ENCODE data around the gene TRIM7. TPM values are rescaled to one million over a fixed set of nuclear protein-coding genes. Genes with fewer than 3 reads are reported as not detected.
A peak's percentile ranks its signal among the peaks of the same experiment; 100 is the strongest.

The TRIM7 gene
- total RNA-seq, 2 donors from 2014 or later = 2.7 to 5.9 TPM

DNA sequence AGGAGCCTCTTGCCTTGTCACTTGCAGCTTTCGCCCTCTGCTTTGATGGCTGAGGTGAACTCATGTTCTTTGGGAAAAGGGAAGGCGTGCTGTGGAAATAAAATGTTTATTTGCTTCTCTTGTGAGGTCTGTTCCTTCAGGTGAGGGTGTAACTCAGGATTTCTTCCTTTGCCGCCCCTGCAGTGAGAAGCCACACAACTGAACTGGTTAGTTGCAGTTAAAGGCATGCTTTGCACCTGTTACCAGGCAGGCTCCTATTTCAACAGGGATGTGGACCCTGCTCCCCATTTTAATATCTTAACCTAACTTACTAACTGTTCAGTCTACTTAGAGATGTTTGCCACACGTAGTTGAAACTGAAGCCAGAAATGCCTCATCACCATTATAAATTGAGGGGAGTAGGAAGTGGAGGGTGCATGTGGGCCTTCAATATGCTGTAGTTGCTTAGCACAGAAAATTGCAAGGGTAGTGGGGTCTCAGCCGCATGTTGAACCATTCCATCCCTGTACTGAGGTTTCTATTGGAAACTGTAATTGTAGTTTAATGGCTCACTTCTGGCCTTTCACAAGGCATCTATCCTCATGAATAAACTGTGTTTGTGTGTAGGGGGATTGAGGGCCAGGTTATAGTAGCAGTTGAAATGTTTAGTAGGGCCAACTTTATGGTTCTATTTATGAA, 30.8 kb upstream of the TRIM7 start:
- Mint-ChIP-seq H3K36me3 (ENCODE audit: low read depth) (peaks cover 95% of the 10 kb centered on the region), H3K4me3 (no peak overlapping the region), H3K9me3 (no peaks in the 10 kb centered on the region), H3K27me3 (no peaks in the 10 kb centered on the region), H3K27ac (peak overlapping the region; percentile 20), H3K4me1 (peaks cover 14% of the 10 kb centered on the region)
- ATAC-seq (replicated peaks) = no peak

DNA sequence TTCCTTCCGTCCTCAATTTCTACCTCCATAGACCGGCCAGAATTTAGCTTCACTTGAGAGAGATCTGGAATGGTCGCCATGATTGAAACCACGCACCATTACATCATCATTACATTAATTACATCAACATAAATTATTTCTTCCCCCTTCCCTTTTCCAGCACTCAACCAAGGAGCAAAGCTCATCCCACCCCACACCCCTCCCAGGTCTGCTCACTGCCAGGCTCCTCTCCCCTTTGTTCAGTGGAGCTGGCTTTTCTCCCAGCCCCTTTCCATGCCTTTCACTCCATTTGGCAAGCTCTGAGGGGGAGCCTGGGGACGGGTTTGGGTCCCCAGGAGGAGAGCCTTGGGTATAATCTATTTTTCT, 30.3 kb upstream of the TRIM7 start:
- H3K36me3 Mint-ChIP-seq (ENCODE audit: low read depth) = peaks cover 95% of the 10 kb centered on the region
- ATAC-seq (replicated peaks) = no peak
- H3K4me3 Mint-ChIP-seq = no peak overlapping the region
- peak overlapping the region; percentile 63 for H3K27ac Mint-ChIP-seq
- peaks cover 14% of the 10 kb centered on the region for H3K4me1 Mint-ChIP-seq
- no peaks in the 10 kb centered on the region for H3K27me3 Mint-ChIP-seq
- no peaks in the 10 kb centered on the region for H3K9me3 Mint-ChIP-seq

DNA sequence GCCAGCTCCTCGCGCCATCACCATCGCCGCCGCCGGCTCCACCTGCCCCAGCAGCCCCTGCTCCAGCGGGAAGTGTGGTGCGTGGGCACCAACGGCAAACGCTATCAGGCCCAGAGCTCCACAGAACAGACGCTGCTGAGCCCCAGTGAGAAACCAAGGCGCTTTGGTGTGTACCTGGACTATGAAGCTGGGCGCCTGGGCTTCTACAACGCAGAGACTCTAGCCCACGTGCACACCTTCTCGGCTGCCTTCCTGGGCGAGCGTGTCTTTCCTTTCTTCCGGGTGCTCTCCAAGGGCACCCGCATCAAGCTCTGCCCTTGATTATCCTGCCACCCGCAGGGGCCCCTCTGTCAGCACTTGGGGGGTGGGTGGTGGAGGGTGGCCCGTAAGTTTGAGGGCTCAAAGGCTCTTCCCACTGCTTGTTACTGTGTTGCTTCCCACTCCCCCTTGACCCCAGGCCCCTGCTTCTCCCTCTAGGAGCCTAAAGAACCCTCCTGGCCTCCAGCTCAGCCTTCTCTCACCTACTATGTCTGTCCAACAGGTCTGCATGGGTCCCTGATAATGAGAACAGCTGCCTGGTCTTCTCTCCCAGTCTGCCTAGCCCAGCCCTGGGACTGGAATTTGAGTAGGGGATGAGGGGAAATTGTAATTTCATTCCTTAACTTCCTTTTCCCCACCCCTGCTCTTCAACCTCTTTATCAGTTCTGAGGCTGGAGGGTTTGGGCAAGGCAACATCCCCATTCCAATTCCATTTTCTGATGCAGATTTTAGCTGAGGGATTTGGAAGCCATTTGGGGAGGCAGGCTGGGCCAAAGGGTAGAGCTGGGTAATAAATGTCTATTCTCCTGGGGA, 29.7 kb upstream of the TRIM7 start:
- Mint-ChIP-seq H3K36me3 (ENCODE audit: low read depth) (peaks cover 95% of the 10 kb centered on the region), H3K9me3 (no peaks in the 10 kb centered on the region), H3K27ac (peak overlapping the region; percentile 63), H3K4me3 (no peak overlapping the region), H3K4me1 (peaks cover 17% of the 10 kb centered on the region), H3K27me3 (no peaks in the 10 kb centered on the region)
- no peak for ATAC-seq (replicated peaks)

DNA sequence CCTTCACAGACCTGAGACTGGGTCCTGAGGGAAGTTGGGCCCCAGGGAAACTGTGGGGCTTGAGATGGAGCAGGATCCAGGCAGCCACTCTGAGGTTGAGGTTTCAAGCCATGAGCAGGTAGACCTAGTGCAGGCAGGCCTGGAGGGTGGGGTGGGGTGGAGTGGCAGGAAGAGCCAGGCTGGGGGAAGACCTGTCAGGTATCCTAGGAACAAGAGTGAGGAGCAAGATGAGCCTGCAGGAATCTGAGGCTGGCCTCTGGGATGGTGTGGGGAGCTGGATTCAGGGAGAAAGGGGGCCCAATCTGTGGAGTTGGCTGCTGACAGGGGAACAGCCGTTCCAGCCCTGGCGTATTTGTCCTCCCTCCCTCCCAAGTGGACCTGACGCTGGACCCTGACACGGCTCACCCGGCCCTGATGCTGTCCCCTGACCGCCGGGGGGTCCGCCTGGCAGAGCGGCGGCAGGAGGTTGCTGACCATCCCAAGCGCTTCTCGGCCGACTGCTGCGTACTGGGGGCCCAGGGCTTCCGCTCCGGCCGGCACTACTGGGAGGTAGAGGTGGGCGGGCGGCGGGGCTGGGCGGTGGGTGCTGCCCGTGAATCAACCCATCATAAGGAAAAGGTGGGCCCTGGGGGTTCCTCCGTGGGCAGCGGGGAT, 28.9 kb upstream of the TRIM7 start:
- H3K27me3 Mint-ChIP-seq = no peaks in the 10 kb centered on the region
- H3K27ac Mint-ChIP-seq = peak overlapping the region; percentile 28
- H3K9me3 Mint-ChIP-seq = no peaks in the 10 kb centered on the region
- no peak for ATAC-seq (replicated peaks)
- H3K36me3 Mint-ChIP-seq (ENCODE audit: low read depth) = peaks cover 95% of the 10 kb centered on the region
- H3K4me3 Mint-ChIP-seq = no peak overlapping the region
- H3K4me1 Mint-ChIP-seq = peaks cover 19% of the 10 kb centered on the region

DNA sequence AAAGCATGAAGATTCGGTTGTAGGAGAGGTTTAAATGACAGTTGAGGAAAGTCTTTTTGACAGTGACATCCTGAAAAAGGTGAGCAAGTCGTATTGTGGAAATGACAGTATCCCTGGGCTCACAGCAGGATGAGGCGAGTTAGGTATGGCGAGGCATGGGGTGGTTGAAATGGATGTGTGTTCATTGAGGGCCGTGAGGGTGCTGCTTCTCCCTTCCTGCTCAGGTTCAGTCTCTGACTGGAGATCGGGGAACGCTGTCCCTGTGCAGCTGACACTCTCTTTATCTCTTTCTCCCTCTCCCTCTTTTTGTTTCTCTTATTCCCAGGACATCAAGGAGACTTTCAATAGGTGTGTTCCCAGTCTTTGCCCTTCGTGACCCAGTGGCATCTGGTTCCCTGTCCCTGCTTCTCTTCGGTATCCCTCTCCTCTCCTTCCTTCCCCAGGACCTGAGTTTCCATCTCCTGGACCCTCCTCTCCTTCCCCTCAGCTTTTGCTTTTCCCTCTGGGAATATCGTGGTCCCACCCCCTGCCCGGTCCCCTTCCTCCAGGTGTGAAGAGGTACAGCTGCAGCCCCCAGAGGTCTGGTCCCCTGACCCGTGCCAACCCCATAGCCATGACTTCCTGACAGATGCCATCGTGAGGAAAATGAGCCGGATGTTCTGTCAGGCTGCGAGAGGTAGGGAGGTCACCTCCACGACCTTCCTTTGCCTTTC, 28.2 kb upstream of the TRIM7 start:
- Mint-ChIP-seq H3K36me3 (ENCODE audit: low read depth) (peaks cover 88% of the 10 kb centered on the region), H3K4me1 (peaks cover 15% of the 10 kb centered on the region), H3K9me3 (no peaks in the 10 kb centered on the region), H3K27me3 (no peaks in the 10 kb centered on the region), H3K4me3 (no peak overlapping the region), H3K27ac (peak overlapping the region; percentile 28)
- ATAC-seq (replicated peaks) = no peak

DNA sequence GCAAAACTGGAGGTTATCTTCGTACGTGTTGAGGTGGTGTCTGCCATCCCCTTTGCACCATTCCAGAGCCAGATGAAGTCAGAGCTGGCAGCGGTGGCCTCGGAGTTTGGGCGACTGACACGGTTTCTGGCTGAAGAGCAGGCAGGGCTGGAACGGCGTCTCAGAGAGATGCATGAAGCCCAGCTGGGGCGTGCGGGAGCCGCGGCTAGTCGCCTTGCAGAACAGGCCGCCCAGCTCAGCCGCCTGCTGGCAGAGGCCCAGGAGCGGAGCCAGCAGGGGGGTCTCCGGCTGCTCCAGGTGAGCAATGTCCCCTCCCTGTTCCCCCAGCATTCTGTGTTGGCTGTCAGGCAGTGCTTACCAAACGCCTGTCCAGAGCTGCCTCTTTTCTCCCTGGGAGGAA, 27.6 kb upstream of the TRIM7 start:
- Mint-ChIP-seq H3K27me3 (no peaks in the 10 kb centered on the region), H3K27ac (peak overlapping the region; percentile 28), H3K36me3 (ENCODE audit: low read depth) (peaks cover 82% of the 10 kb centered on the region), H3K9me3 (no peaks in the 10 kb centered on the region), H3K4me1 (peaks cover 11% of the 10 kb centered on the region), H3K4me3 (no peak overlapping the region)
- no peak for ATAC-seq (replicated peaks)

DNA sequence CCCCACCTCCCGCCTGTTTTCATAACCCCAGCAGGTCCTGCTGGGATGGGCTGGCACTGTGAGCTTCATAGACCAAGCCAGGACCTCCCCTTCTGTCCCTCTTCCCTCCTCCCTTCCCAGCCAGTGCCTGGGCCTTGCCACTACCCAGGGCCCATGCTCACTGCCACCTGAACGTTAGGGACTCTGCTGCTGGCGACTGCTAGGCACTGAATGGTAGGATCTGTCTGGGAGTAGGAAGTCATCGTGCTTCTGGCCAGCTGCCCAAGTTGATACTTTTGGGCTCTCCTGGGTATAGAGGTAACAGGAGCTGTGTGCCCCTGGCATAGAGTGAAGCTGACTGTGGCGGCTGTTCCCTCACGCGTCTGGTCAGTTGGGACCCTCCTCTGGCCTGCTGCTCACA, 26.4 kb upstream of the TRIM7 start:
- Mint-ChIP-seq H3K27me3 (no peaks in the 10 kb centered on the region), H3K4me3 (no peak overlapping the region), H3K4me1 (peaks cover 11% of the 10 kb centered on the region), H3K36me3 (ENCODE audit: low read depth) (peaks cover 80% of the 10 kb centered on the region), H3K27ac (peak overlapping the region; percentile 3), H3K9me3 (no peaks in the 10 kb centered on the region)
- ATAC-seq (replicated peaks) = no peak

DNA sequence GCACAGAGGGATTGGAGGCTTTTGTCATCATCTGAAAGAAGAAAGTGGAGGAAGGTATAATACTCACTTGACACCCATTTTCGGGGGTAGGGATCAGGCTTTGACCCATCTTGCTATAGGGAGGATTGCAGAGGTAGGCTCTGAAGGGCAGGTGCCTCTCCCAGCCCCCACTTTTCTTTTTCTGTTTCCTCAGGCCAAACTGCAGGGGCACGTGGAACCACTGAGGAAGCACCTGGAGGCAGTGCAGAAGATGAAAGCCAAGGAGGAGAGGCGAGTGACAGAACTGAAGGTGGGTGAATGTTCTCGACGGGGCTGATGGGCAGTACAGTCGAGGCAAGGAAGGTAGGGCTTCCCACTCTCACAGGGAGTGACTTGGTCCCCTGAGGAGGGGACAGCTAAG, 25.6 kb upstream of the TRIM7 start:
- Mint-ChIP-seq H3K4me1 (peaks cover 14% of the 10 kb centered on the region), H3K9me3 (no peaks in the 10 kb centered on the region), H3K36me3 (ENCODE audit: low read depth) (peaks cover 71% of the 10 kb centered on the region), H3K27me3 (no peaks in the 10 kb centered on the region), H3K4me3 (no peak overlapping the region), H3K27ac (no peak overlapping the region)
- no peak for ATAC-seq (replicated peaks)

DNA sequence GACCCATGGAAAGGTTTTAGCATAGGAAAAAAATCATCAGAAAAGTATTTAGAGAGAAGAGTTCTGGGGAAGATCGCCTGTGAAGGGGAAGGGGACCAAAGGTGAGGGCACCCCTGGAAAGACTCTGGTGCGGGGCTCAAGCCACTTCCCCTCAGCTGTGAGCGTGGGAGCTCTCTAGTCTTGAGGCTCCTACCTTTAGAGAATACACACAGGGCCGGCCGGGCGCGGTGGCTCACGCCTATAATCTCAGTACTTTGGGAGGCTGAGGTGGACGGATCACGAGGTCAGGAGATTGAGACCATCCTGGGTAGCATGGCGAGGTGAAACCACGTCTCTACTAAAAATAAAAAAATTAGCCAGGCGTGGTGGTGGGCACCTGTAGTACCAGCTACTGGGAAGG, 25.0 kb upstream of the TRIM7 start:
- Mint-ChIP-seq H3K4me1 (peaks cover 16% of the 10 kb centered on the region), H3K4me3 (no peak overlapping the region), H3K36me3 (ENCODE audit: low read depth) (peaks cover 65% of the 10 kb centered on the region), H3K9me3 (no peaks in the 10 kb centered on the region), H3K27me3 (no peaks in the 10 kb centered on the region), H3K27ac (peak overlapping the region; percentile 53)
- no peak for ATAC-seq (replicated peaks)

DNA sequence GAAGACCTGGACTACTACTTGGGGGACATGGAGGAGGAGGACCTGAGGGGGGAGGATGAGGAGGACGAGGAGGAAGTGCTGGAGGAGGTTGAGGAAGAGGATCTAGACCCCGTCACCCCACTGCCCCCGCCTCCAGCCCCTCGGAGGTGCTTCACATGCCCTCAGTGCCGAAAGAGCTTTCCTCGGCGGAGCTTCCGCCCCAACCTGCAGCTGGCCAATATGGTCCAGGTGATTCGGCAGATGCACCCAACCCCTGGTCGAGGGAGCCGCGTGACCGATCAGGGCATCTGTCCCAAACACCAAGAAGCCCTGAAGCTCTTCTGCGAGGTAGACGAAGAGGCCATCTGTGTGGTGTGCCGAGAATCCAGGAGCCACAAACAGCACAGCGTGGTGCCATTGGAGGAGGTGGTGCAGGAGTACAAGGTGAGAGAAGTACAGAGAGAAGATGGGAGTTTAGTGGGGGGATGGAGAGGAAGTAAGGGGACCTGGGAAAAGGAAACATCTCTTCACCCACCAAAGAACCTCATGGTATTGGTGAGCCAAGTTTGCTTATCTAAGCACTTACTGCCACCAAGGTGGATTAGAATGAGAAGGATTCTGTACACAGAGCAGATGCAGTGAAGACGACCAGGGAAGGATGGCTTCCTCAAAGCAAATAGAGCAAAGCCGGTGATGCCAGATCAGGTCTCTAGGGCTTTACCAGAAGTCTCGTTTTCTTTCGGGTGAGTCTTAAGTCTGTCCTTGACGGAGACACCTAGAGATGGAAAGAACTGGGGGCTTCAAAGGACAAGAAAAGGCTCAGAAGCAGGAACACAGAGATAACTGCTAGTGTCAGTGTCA, 19.6 kb upstream of the TRIM7 start:
- ATAC-seq (replicated peaks) = no peak
- Mint-ChIP-seq H3K27me3 (no peaks in the 10 kb centered on the region), H3K4me3 (peak overlapping the region; percentile 87), H3K9me3 (no peaks in the 10 kb centered on the region), H3K4me1 (peaks cover 41% of the 10 kb centered on the region), H3K36me3 (ENCODE audit: low read depth) (peaks cover 56% of the 10 kb centered on the region), H3K27ac (peak overlapping the region; percentile 100)

DNA sequence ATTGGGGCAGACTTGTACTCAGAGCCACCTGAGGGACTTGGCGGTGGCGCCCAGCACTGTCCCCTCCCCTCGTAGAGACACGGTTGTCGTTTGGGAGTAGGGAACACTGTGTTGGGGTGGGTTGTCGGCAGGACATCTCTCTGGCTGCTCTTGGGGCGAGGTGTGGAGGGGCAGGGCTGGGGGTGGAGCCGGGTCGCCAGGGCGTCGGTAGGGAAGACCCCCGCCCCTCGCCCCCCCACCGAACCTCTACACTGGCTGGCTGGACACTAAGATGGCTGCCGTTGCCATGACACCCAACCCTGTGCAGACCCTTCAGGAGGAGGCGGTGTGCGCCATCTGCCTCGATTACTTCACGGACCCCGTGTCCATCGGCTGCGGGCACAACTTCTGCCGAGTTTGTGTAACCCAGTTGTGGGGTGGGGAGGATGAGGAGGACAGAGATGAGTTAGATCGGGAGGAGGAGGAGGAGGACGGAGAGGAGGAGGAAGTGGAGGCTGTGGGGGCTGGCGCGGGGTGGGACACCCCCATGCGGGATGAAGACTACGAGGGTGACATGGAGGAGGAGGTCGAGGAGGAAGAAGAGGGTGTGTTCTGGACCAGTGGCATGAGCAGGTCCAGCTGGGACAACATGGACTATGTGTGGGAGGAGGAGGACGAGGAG, 18.9 kb upstream of the TRIM7 start:
- Mint-ChIP-seq H3K36me3 (ENCODE audit: low read depth) (peaks cover 49% of the 10 kb centered on the region), H3K4me3 (peak overlapping the region; percentile 87), H3K4me1 (peaks cover 38% of the 10 kb centered on the region), H3K27me3 (no peaks in the 10 kb centered on the region), H3K27ac (peak overlapping the region; percentile 100), H3K9me3 (no peaks in the 10 kb centered on the region)
- ATAC-seq (replicated peaks) = peak; percentile 1

DNA sequence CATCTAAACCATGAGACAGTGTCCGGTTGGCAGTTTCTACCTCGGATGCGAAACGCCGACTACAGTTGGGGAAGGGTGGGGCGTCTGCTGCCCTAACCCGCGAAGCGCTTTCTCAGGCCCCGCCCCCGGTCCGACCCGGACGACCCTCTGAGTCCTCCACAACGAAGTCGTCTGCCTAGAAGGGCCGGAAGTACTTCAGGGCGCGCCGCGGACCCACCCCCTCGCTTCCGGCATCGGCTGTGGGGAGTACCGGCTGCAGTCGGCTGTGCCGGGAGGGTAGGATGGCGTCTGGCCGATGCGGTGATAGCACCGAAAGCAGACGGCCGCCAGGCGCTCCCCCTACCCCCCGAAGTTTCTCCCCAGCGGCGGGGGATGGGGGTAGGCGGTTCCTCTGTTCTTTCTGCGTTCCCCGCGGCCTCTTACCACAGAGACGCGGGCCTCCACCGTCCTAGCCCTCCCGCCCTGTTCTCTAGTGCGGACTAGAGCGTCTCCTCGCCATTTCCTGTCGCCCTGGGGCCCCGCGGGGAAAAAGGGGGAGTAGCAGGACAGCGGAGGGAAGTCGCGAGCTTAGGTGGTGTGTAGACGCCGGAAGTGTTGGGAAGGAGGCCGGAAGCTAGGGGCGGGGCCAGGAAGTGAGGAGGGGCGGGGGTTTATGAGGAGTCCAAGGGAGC, 18.2 kb upstream of the TRIM7 start, which contains the start of gene TRIM41:
Gene TRIM41, plus strand, starts transcription at position 224 of the 671 bp plus-strand sequence. CDS start 719 bp downstream, outside the sequence.
- peak within 1 kb of the TSS; percentile 87 for H3K4me3 Mint-ChIP-seq
- no peaks in the 10 kb centered on the region for H3K9me3 Mint-ChIP-seq
- no peaks in the 10 kb centered on the region for H3K27me3 Mint-ChIP-seq
- H3K27ac Mint-ChIP-seq = peak within 1 kb of the TSS; percentile 100
- peaks cover 39% of the 10 kb centered on the region for H3K4me1 Mint-ChIP-seq
- peak; percentile 68 for ATAC-seq (replicated peaks)
- peaks cover 52% of the 10 kb centered on the region for H3K36me3 Mint-ChIP-seq (ENCODE audit: low read depth)

DNA sequence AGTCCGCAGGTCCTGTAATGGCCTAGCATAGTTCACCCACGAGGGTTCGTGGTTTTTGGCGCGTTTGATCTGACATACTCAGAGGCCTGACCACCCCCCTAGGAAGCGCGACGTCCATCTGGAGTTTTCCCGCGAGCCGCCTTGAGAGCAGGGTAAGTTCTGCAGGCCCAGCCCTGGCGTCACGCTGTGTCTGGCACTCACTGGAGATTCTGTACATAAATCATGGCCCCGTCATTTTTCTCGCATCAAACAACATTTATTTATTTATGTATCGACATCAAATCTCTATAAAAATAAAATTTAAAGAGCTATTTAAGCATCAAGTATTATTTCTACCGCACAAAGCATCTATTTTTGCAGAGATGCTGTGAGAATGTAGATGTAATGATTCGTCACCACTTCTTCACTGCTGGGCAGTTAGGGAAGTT, 17.6 kb upstream of the TRIM7 start:
- peaks cover 58% of the 10 kb centered on the region for H3K36me3 Mint-ChIP-seq (ENCODE audit: low read depth)
- no peaks in the 10 kb centered on the region for H3K9me3 Mint-ChIP-seq
- peak overlapping the region; percentile 100 for H3K27ac Mint-ChIP-seq
- no peak for ATAC-seq (replicated peaks)
- no peaks in the 10 kb centered on the region for H3K27me3 Mint-ChIP-seq
- peaks cover 44% of the 10 kb centered on the region for H3K4me1 Mint-ChIP-seq
- H3K4me3 Mint-ChIP-seq = peak overlapping the region; percentile 87

Measured in activated T-helper 17 cell treated with anti-CD3 and anti-CD28 coated beads, Interleukin-2, amount 50 U/mL, for 72 hours (primary cell).